H9 (cell line): ENCODE measurements around the gene RGL2. TPM values are rescaled to one million over a fixed set of nuclear protein-coding genes. Genes with fewer than 3 reads are reported as not detected.

Experiments
- DNase-seq: peaks from one replicate; pipeline ENCODE4 v3.0.0-alpha.2; 2017
- H2AFZ ChIP-seq: one replicate; pipeline ENCODE4 v1.6.1; 2013; ENCODE audit warnings: mild to moderate bottlenecking, low read length, control low read depth, moderate library complexity
- H2AK5ac ChIP-seq: 2 replicates; pipeline ENCODE4 v1.6.1; 2013; ENCODE audit warnings: low read length, control low read depth, mixed read lengths; ENCODE audit not compliant: insufficient read length
- H2BK120ac ChIP-seq: one replicate; pipeline ENCODE4 v1.6.1; 2013; ENCODE audit warnings: low read depth, mild to moderate bottlenecking, low read length, control low read depth, inconsistent platforms; ENCODE audit not compliant: poor library complexity, severe bottlenecking
- H2BK12ac ChIP-seq: 2 replicates; pipeline ENCODE4 v1.6.1; 2013; ENCODE audit warnings: low read length, control low read depth, mixed read lengths, low read depth; ENCODE audit not compliant: insufficient read length
- H2BK15ac ChIP-seq: 2 replicates; pipeline ENCODE4 v1.6.1; 2013; ENCODE audit warnings: low read depth, low read length, control low read depth
- H2BK20ac ChIP-seq: one replicate; pipeline ENCODE4 v1.6.1; 2013; ENCODE audit warnings: low read depth, mild to moderate bottlenecking, low read length, control low read depth, inconsistent platforms; ENCODE audit not compliant: poor library complexity, severe bottlenecking
- H2BK5ac ChIP-seq: 2 replicates; pipeline ENCODE4 v1.6.1; 2013; ENCODE audit warnings: low read length, control low read depth, mixed read lengths; ENCODE audit not compliant: insufficient read length
- H3K14ac ChIP-seq: 2 replicates; pipeline ENCODE4 v1.6.1; 2013; ENCODE audit warnings: low read length, control low read depth; ENCODE audit not compliant: insufficient read depth
- H3K18ac ChIP-seq: 2 replicates; pipeline ENCODE4 v1.6.1; 2013; ENCODE audit warnings: low read depth, mild to moderate bottlenecking, mixed read lengths, low read length, control low read depth; ENCODE audit not compliant: insufficient read length
- H3K23ac ChIP-seq: 2 replicates; pipeline ENCODE4 v1.6.1; 2013; ENCODE audit warnings: low read length, control low read depth, mixed read lengths, low read depth; ENCODE audit not compliant: insufficient read length
- H3K23me2 ChIP-seq: 2 replicates; pipeline ENCODE4 v1.6.1; 2013; ENCODE audit warnings: low read depth, mild to moderate bottlenecking, mixed read lengths, low read length, control low read depth; ENCODE audit not compliant: insufficient read length, poor library complexity, severe bottlenecking
- H3K27ac ChIP-seq: 2 replicates; pipeline ENCODE4 v1.5.1; 2013; ENCODE audit warnings: low read length, control low read depth, mixed read lengths, low read depth; ENCODE audit not compliant: insufficient read length
- H3K27me3 ChIP-seq: 2 replicates; pipeline ENCODE4 v1.6.1; 2013; ENCODE audit warnings: low read length, control low read depth, inconsistent platforms; ENCODE audit not compliant: insufficient read depth
- H3K4ac ChIP-seq: 2 replicates; pipeline ENCODE4 v1.6.1; 2013; ENCODE audit warnings: low read depth, mild to moderate bottlenecking, control low read depth, inconsistent platforms, low read length, moderate library complexity
- H3K4me1 ChIP-seq: 2 replicates; pipeline ENCODE4 v1.6.1; 2013; ENCODE audit warnings: low read length, control low read depth, inconsistent platforms; ENCODE audit not compliant: insufficient read depth
- H3K4me2 ChIP-seq: 2 replicates; pipeline ENCODE4 v1.6.1; 2013; ENCODE audit warnings: low read length, control low read depth, mixed read lengths; ENCODE audit not compliant: insufficient read length, insufficient read depth
- H3K56ac ChIP-seq: 2 replicates; pipeline ENCODE4 v1.6.1; 2013; ENCODE audit warnings: low read depth, mild to moderate bottlenecking, mixed read lengths, low read length, control low read depth; ENCODE audit not compliant: insufficient read length
- H3K79me1 ChIP-seq: 2 replicates; pipeline ENCODE4 v1.6.1; 2013; ENCODE audit warnings: low read depth, mild to moderate bottlenecking, moderate library complexity, low read length, control low read depth, inconsistent platforms; ENCODE audit not compliant: insufficient read depth, poor library complexity, severe bottlenecking
- H3K79me2 ChIP-seq: 2 replicates; pipeline ENCODE4 v1.6.1; 2013; ENCODE audit warnings: low read length, control low read depth, inconsistent platforms; ENCODE audit not compliant: insufficient read depth
- H3K9ac ChIP-seq: 2 replicates; pipeline ENCODE4 v1.6.1; 2013; ENCODE audit warnings: low read length, control low read depth, mixed read lengths; ENCODE audit not compliant: insufficient read length; ENCODE audit errors: extremely low read depth
- H3K9me3 ChIP-seq: one replicate; pipeline ENCODE4 v1.6.1; 2013; ENCODE audit warnings: low read depth, low read length, inconsistent platforms; ENCODE audit not compliant: control insufficient read depth
- H3T11ph ChIP-seq: one replicate; pipeline ENCODE4 v1.6.1; 2013; ENCODE audit warnings: mild to moderate bottlenecking, low read length, control low read depth, inconsistent platforms
- H4K20me1 ChIP-seq: one replicate; pipeline ENCODE4 v1.6.1; 2013; ENCODE audit not compliant: control insufficient read depth, insufficient read length, insufficient read depth
- H4K5ac ChIP-seq: 2 replicates; pipeline ENCODE4 v1.6.1; 2013; ENCODE audit warnings: low read depth, mild to moderate bottlenecking, mixed read lengths, low read length, control low read depth; ENCODE audit not compliant: insufficient read length
- H4K8ac ChIP-seq: replicated peaks from 2 replicates; pipeline ENCODE4 v1.6.1; 2013; ENCODE audit warnings: low read length, control low read depth, mixed read lengths, low read depth; ENCODE audit not compliant: insufficient read length
- H4K91ac ChIP-seq: 2 replicates; pipeline ENCODE4 v1.6.1; 2013; ENCODE audit warnings: low read depth, mild to moderate bottlenecking, moderate library complexity, mixed read lengths, low read length, control low read depth; ENCODE audit not compliant: insufficient read length
- H3K27ac Mint-ChIP-seq, 3 experiments: 2 replicates in 2 of 3; 3 replicates in 1 of 3; pipeline ENCODE4 v1.8.0; 2020 to 2021; ENCODE audit warnings: mixed read lengths in 3 of 3, mild to moderate bottlenecking in 1 of 3, moderate library complexity in 1 of 3
- H3K27me3 Mint-ChIP-seq: 2 replicates; pipeline ENCODE4 v1.8.0; 2021; ENCODE audit warnings: low read depth, mild to moderate bottlenecking, moderate library complexity, mixed read lengths
- H3K36me3 Mint-ChIP-seq, 3 experiments: 2 replicates in 2 of 3; 3 replicates in 1 of 3; pipeline ENCODE4 v1.8.0; 2020 to 2021; ENCODE audit warnings: low read depth in 3 of 3, mixed read lengths in 3 of 3; ENCODE audit not compliant: insufficient read depth in 1 of 3
- H3K4me1 Mint-ChIP-seq, 2 experiments: 2 replicates each; pipeline ENCODE4 v1.8.0; 2020; ENCODE audit warnings: mixed read lengths in 2 of 2
- H3K4me3 Mint-ChIP-seq, 2 experiments: 2 replicates in 1 of 2; 3 replicates in 1 of 2; pipeline ENCODE4 v1.8.0; 2020 to 2021; ENCODE audit warnings: mild to moderate bottlenecking in 2 of 2, mixed read lengths in 2 of 2, moderate library complexity in 1 of 2
- H3K9me3 Mint-ChIP-seq, 2 experiments: 2 replicates in 1 of 2; 3 replicates in 1 of 2; pipeline ENCODE4 v1.8.0; 2020; ENCODE audit warnings: mild to moderate bottlenecking in 2 of 2, mixed read lengths in 2 of 2, moderate library complexity in 1 of 2
- WGBS: extraction: QIAGEN DNeasy Blood & Tissue Kit; methylation state at CpG from one replicate; pipeline ENCODE4 v1.1.7; 2013; ENCODE audit warnings: missing lambda C conversion rate, low lambda C conversion rate, mixed read lengths; ENCODE audit not compliant: insufficient read length; ENCODE audit errors: extremely low coverage; 5-methylcytosine and 5-hydroxymethylcytosine counted together
- total RNA-seq: library from RNA; stranded (reverse); gene quantifications from 2 replicates; pipeline ENCODE4 v1.2.1, GENCODE V29; 2021
- TF ChIP-seq, protein P1 (sequence below): fragments of 200-600 bp; sonication (generic); conservative IDR thresholded peaks from 3 replicates; pipeline ENCODE4 v1.8.0; 2021; ENCODE audit warnings: antibody characterized with exemption, mild to moderate bottlenecking

RGL2 gene
- total RNA-seq, 1 experiment from 2014 or later, result 74.3 TPM

DNA sequence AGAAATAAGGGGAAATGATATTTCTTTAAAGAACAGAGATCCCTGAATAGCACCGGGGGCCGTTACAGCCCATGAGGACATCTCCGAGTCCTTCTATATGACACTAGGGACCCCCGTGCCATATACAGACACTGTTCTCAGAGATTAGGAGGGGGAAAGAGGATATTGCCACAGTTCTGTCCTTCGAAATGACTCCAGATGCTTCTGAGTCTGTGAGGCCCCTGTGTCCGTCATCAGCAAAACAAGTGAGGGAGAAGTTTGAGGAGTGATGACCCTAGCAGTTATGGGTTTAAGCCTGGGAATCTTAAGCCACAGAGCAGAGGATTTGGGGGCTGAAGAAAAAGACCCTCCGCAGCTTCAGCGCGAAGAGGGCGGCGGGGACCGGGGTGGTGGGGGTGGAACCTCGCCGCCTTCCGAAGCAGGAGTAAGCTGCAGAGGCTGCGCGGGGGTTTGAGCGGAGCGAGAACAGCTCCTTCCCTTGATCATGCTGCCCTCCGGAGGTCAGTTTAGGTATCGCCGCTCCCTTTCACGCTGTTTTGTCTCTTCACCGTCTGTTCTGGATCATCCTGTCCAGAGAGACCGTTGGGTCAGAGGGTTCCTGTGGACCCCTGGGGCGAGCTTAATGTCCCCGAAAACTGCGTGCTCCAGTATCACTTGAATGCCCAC lies 50.6 kb downstream of the RGL2 start:
- H4K5ac ChIP-seq, result no peak overlapping the region
- no peak overlapping the region for H3K27ac ChIP-seq
- H3K9ac ChIP-seq, result peak overlapping the region; percentile 56
- H3K18ac ChIP-seq, result no peak overlapping the region
- H3K36me3 Mint-ChIP-seq, result peaks cover 8 to 24% (median 20%) of the 10 kb centered on the region in 3 experiments; a peak in 6 of 7 replicates
- DNase-seq, result peak; percentile 90
- H3K9me3 Mint-ChIP-seq, result no peaks in the 10 kb centered on the region; a peak in 1 of 5 replicates
- H3K4me3 Mint-ChIP-seq, result peak overlapping the region; percentile 64 to 83
- H2AFZ ChIP-seq, result peak overlapping the region; percentile 66
- H4K20me1 ChIP-seq, result no peaks in the 10 kb centered on the region
- H3K23me2 ChIP-seq, result peaks cover 17% of the 10 kb centered on the region
- H3K4ac ChIP-seq, result no peak overlapping the region
- peaks cover 20 to 22% of the 10 kb centered on the region in 2 experiments for H3K4me1 Mint-ChIP-seq
- no peak overlapping the region for H2BK120ac ChIP-seq
- H3K56ac ChIP-seq, result no peak overlapping the region
- no peaks in the 10 kb centered on the region; the same call in 1 of the 2 replicates for H3K4me1 ChIP-seq
- no peak overlapping the region for H2BK5ac ChIP-seq
- H3K79me1 ChIP-seq, result no peaks in the 10 kb centered on the region
- H3K79me2 ChIP-seq, result no peaks in the 10 kb centered on the region
- H3K14ac ChIP-seq, result no peak overlapping the region
- no peak overlapping the region for H2BK15ac ChIP-seq
- no peak overlapping the region for H2AK5ac ChIP-seq
- no peak overlapping the region for H2BK12ac ChIP-seq
- no peaks in the 10 kb centered on the region; the same call in 1 of the 2 replicates for H3K27me3 ChIP-seq
- H3K23ac ChIP-seq, result no peak overlapping the region
- no peak overlapping the region for H4K8ac ChIP-seq
- WGBS, result no CpG with 5 or more reads among the region's 28 CpGs
- H3K9me3 ChIP-seq, result no peaks in the 10 kb centered on the region
- H3K27me3 Mint-ChIP-seq, result peaks cover 46% of the 10 kb centered on the region
- H3T11ph ChIP-seq, result no peak overlapping the region
- peak overlapping the region in 1 of 3 experiments; percentile 40; a peak in 1 of 7 replicates for H3K27ac Mint-ChIP-seq
- H4K91ac ChIP-seq, result no peak overlapping the region
- no peak overlapping the region for H2BK20ac ChIP-seq
- TF ChIP-seq, protein P1, sequence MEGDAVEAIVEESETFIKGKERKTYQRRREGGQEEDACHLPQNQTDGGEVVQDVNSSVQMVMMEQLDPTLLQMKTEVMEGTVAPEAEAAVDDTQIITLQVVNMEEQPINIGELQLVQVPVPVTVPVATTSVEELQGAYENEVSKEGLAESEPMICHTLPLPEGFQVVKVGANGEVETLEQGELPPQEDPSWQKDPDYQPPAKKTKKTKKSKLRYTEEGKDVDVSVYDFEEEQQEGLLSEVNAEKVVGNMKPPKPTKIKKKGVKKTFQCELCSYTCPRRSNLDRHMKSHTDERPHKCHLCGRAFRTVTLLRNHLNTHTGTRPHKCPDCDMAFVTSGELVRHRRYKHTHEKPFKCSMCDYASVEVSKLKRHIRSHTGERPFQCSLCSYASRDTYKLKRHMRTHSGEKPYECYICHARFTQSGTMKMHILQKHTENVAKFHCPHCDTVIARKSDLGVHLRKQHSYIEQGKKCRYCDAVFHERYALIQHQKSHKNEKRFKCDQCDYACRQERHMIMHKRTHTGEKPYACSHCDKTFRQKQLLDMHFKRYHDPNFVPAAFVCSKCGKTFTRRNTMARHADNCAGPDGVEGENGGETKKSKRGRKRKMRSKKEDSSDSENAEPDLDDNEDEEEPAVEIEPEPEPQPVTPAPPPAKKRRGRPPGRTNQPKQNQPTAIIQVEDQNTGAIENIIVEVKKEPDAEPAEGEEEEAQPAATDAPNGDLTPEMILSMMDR, result peak; percentile 91
- H3K4me2 ChIP-seq, result peak overlapping the region; percentile 77
